Thymus (tissue), 11 donors: ENCODE measurements around the gene DDAH1. TPM values are rescaled to one million over a fixed set of nuclear protein-coding genes. Genes with fewer than 3 reads are reported as not detected.

ENCODE experiments used
- DNase-seq, 9 donors: peaks; one replicate each; pipeline ENCODE4 v3.0.0-alpha.2; 2013; ENCODE audit warnings: low spot score in 9 of 9, low read depth in 6 of 9, missing footprints in 1 of 9
- H3K27ac ChIP-seq, 2 donors: one replicate each; pipeline ENCODE4 v1.5.1; 2013; ENCODE audit warnings: control low read depth in 1 of 2, low read depth in 1 of 2, low read length in 1 of 2, mild to moderate bottlenecking in 1 of 2, moderate library complexity in 1 of 2
- H3K27me3 ChIP-seq, 2 donors: one replicate each; pipeline ENCODE4 v1.5.1; 2013; ENCODE audit warnings: low read length in 1 of 2; ENCODE audit not compliant: control insufficient read depth in 2 of 2, insufficient read depth in 1 of 2
- H3K36me3 ChIP-seq, 2 donors: one replicate each; pipeline ENCODE4 v1.5.1; 2013; ENCODE audit warnings: low read length in 1 of 2, mild to moderate bottlenecking in 1 of 2, moderate library complexity in 1 of 2; ENCODE audit not compliant: control insufficient read depth in 2 of 2, insufficient read depth in 2 of 2
- H3K4me1 ChIP-seq, 2 donors: one replicate each; pipeline ENCODE4 v1.5.1; 2013; ENCODE audit warnings: low read length in 2 of 2; ENCODE audit not compliant: control insufficient read depth in 2 of 2, insufficient read depth in 2 of 2
- H3K4me3 ChIP-seq, 2 donors: one replicate each; pipeline ENCODE4 v1.5.1; 2013; ENCODE audit warnings: low read length in 2 of 2, control low read depth in 1 of 2, mild to moderate bottlenecking in 1 of 2
- H3K9me3 ChIP-seq, 2 donors: one replicate each; pipeline ENCODE4 v1.5.1; 2013; ENCODE audit warnings: low read length in 1 of 2, mild to moderate bottlenecking in 1 of 2; ENCODE audit not compliant: control insufficient read depth in 2 of 2, insufficient read depth in 1 of 2
- WGBS: extraction: QIAGEN DNeasy Blood & Tissue Kit; methylation state at CpG from one replicate; pipeline ENCODE4 v1.1.7; 2013; 5-methylcytosine and 5-hydroxymethylcytosine counted together
- polyA plus RNA-seq: library from polyadenylated mRNA; stranded (reverse); fragments of 200-250 nt; gene quantifications from one replicate; pipeline ENCODE4 v1.2.3, GENCODE V29; 2013
- total RNA-seq: library from RNA; stranded (reverse); fragments of 120-200 nt; gene quantifications from one replicate; pipeline ENCODE4 v1.2.4, GENCODE V29; 2013
- donor health status: healthy.

The DDAH1 gene
- total and polyA plus RNA-seq, 2 donors, result 0.99 to 2.4 TPM

GRCh38 chr1:85326336-85326735 is 138.6 kb downstream of the DDAH1 start:
- Histone ChIP-seq H3K4me1 (no peaks in the 10 kb centered on the region), H3K27me3 (no peaks in the 10 kb centered on the region), H3K4me3 (no peak overlapping the region), H3K9me3 (no peaks in the 10 kb centered on the region), H3K36me3 (no peaks in the 10 kb centered on the region), H3K27ac (no peak overlapping the region)
- 87% methylated on average over 2 of the region's 2 CpGs for WGBS
- no peak for DNase-seq

- H3K9me3 ChIP-seq, result no peaks in the 10 kb centered on the region
- H3K4me1 ChIP-seq, result no peaks in the 10 kb centered on the region
- no peak overlapping the region for H3K4me3 ChIP-seq
- no peaks in the 10 kb centered on the region for H3K27me3 ChIP-seq
- no peak overlapping the region for H3K27ac ChIP-seq
- no peaks in the 10 kb centered on the region for H3K36me3 ChIP-seq
- no peak for DNase-seq
Measured at GRCh38 chr1:85325920-85326319, 139.0 kb downstream of the DDAH1 start.

- Histone ChIP-seq H3K4me3 (no peak overlapping the region), H3K27me3 (peaks cover 0 to 2% of the 10 kb centered on the region in 2 donors), H3K4me1 (peaks cover 0 to 3% of the 10 kb centered on the region in 2 donors), H3K9me3 (no peaks in the 10 kb centered on the region), H3K36me3 (no peaks in the 10 kb centered on the region), H3K27ac (no peak overlapping the region)
- no peak for DNase-seq
- 96% methylated on average over 5 of the region's 5 CpGs for WGBS
Measured at GRCh38 chr1:85323770-85324169, 141.2 kb downstream of the DDAH1 start.

GRCh38 chr1:85322655-85323054 is 142.3 kb downstream of the DDAH1 start:
- no peaks in the 10 kb centered on the region for H3K9me3 ChIP-seq
- H3K4me1 ChIP-seq, result peaks cover 0 to 3% of the 10 kb centered on the region in 2 donors
- WGBS, result 97% methylated on average over 2 of the region's 2 CpGs
- H3K36me3 ChIP-seq, result no peaks in the 10 kb centered on the region
- H3K27ac ChIP-seq, result no peak overlapping the region
- DNase-seq, result no peak
- no peak overlapping the region for H3K4me3 ChIP-seq
- peaks cover 0 to 2% of the 10 kb centered on the region in 2 donors for H3K27me3 ChIP-seq

- no peaks in the 10 kb centered on the region for H3K36me3 ChIP-seq
- H3K4me1 ChIP-seq, result peaks cover 0 to 3% of the 10 kb centered on the region in 2 donors
- H3K9me3 ChIP-seq, result no peaks in the 10 kb centered on the region
- no peak for DNase-seq
- peaks cover 0 to 2% of the 10 kb centered on the region in 2 donors for H3K27me3 ChIP-seq
- no peak overlapping the region for H3K4me3 ChIP-seq
- no peak overlapping the region for H3K27ac ChIP-seq
- 83% methylated on average over 7 of the region's 7 CpGs for WGBS
Measured at GRCh38 chr1:85321237-85321964, 143.6 kb downstream of the DDAH1 start.

- no peak for DNase-seq
- Histone ChIP-seq H3K36me3 (no peaks in the 10 kb centered on the region), H3K27me3 (peaks cover 0 to 2% of the 10 kb centered on the region in 2 donors), H3K27ac (peak overlapping the region in 1 of 2 donors; percentile 56), H3K4me3 (no peak overlapping the region), H3K4me1 (peaks cover 0 to 3% of the 10 kb centered on the region in 2 donors), H3K9me3 (no peaks in the 10 kb centered on the region)
- 97% methylated on average over 2 of the region's 2 CpGs for WGBS
Measured at GRCh38 chr1:85320371-85321131, 144.4 kb downstream of the DDAH1 start.

GRCh38 chr1:85319931-85320330 is 145.0 kb downstream of the DDAH1 start:
- Histone ChIP-seq H3K4me1 (peaks cover 0 to 3% of the 10 kb centered on the region in 2 donors), H3K27ac (peak overlapping the region in 1 of 2 donors; percentile 56), H3K4me3 (no peak overlapping the region), H3K36me3 (no peaks in the 10 kb centered on the region), H3K27me3 (peaks cover 0 to 2% of the 10 kb centered on the region in 2 donors), H3K9me3 (no peaks in the 10 kb centered on the region)
- 69% methylated on average over 4 of the region's 4 CpGs for WGBS
- no peak for DNase-seq

- Histone ChIP-seq H3K4me3 (no peak overlapping the region), H3K27ac (peak overlapping the region in 1 of 2 donors; percentile 17), H3K36me3 (no peaks in the 10 kb centered on the region), H3K9me3 (no peaks in the 10 kb centered on the region), H3K27me3 (peaks cover 0 to 2% of the 10 kb centered on the region in 2 donors), H3K4me1 (peaks cover 0 to 3% of the 10 kb centered on the region in 2 donors)
- no peak for DNase-seq
- WGBS, result 82% methylated on average over 3 of the region's 3 CpGs
Measured at GRCh38 chr1:85319491-85319890, 145.5 kb downstream of the DDAH1 start.

GRCh38 chr1:85318217-85318616 is 146.7 kb downstream of the DDAH1 start:
- Histone ChIP-seq H3K4me3 (no peak overlapping the region), H3K27me3 (peaks cover 0 to 2% of the 10 kb centered on the region in 2 donors), H3K36me3 (no peaks in the 10 kb centered on the region), H3K9me3 (no peaks in the 10 kb centered on the region), H3K27ac (no peak overlapping the region), H3K4me1 (peaks cover 0 to 3% of the 10 kb centered on the region in 2 donors)
- WGBS, result 99% methylated on average over 1 of the region's 1 CpG
- DNase-seq, result no peak
